SK-N-SH treated with all-trans-retinoic acid at 6 μM for 48 hours (cell line): ENCODE data around the gene BIRC2.

Experiments
- TSHZ2 ChIP-seq: fragments of 250-450 bp; sonication (Bioruptor Pico); IDR thresholded peaks from 2 replicates; pipeline ENCODE4 v1.5.0; 2020; ENCODE audit warnings: mild to moderate bottlenecking, moderate library complexity
- ZNF8 ChIP-seq: fragments of 450-650 bp; formaldehyde crosslinking; IDR thresholded peaks from 2 replicates; pipeline ENCODE4 v1.5.0; 2020; ENCODE audit warnings: mild to moderate bottlenecking, moderate library complexity

GRCh38 chr11:102364991-102365390 lies 18.0 kb downstream of the BIRC2 start:
- TF ChIP-seq ZNF8: no peak
- TF ChIP-seq TSHZ2: no peak
